MCF 10A (cell line): ENCODE data around the gene NCOR2. TPM values are rescaled to one million over a fixed set of nuclear protein-coding genes. Genes with fewer than 3 reads are reported as not detected.

Source experiments
- BruUV-seq: library from RNA; stranded (reverse); fragments of 400-500 nt; replicated peaks from 2 replicates; lab custom pipeline; 2021; lab: Mats Ljungman, UMichigan
- CTCF ChIA-PET: fragments of 300-600 bp; sonication (Branson Sonifier 250); formaldehyde crosslinking; extraction: SDS; loops from one replicate; lab custom pipeline; 2021; ENCODE audit warnings: antibody characterized with exemption, inconsistent platforms; lab: Yijun Ruan, JAX
- POLR2A ChIA-PET: fragments of 300-600, 350-650 bp; sonication (Branson Sonifier 250); formaldehyde crosslinking; extraction: SDS; loops from one replicate; lab custom pipeline; 2020; ENCODE audit warnings: antibody characterized with exemption, inconsistent platforms; lab: Yijun Ruan, JAX
- DNase-seq: peaks from one replicate; pipeline ENCODE4 v3.0.0-alpha.2; 2018; ENCODE audit not compliant: unreplicated experiment
- H3K27ac Mint-ChIP-seq: one replicate; pipeline ENCODE4 v1.8.0; 2022; ENCODE audit warnings: mild to moderate bottlenecking, low read depth, mixed read lengths; ENCODE audit not compliant: unreplicated experiment
- H3K27me3 Mint-ChIP-seq: one replicate; pipeline ENCODE4 v1.8.0; 2022; ENCODE audit warnings: mixed read lengths; ENCODE audit not compliant: insufficient read depth, unreplicated experiment
- H3K36me3 Mint-ChIP-seq: one replicate; pipeline ENCODE4 v1.8.0; 2022; ENCODE audit warnings: mild to moderate bottlenecking, moderate library complexity, mixed read lengths; ENCODE audit not compliant: insufficient read depth, unreplicated experiment
- H3K4me1 Mint-ChIP-seq: one replicate; pipeline ENCODE4 v1.8.0; 2022; ENCODE audit warnings: mixed read lengths; ENCODE audit not compliant: insufficient read depth, unreplicated experiment
- H3K4me3 Mint-ChIP-seq: one replicate; pipeline ENCODE4 v1.8.0; 2022; ENCODE audit warnings: mild to moderate bottlenecking, moderate library complexity, mixed read lengths; ENCODE audit not compliant: unreplicated experiment
- H3K9me3 Mint-ChIP-seq: one replicate; pipeline ENCODE4 v1.8.0; 2022; ENCODE audit warnings: mixed read lengths; ENCODE audit not compliant: unreplicated experiment
- intact Hi-C: fragments of 100-400 bp; cut with micrococcal nuclease; formaldehyde crosslinking; loops from 2 replicates; pipeline ENCODE4 v1.14.1; 2022
- total RNA-seq: library from RNA; stranded (reverse); gene quantifications from 2 replicates; pipeline ENCODE4 v1.2.3, GENCODE V29; 2022
- TF ChIP-seq, protein P1 (sequence below): fragments of 200-600 bp; IDR thresholded peaks from one replicate; pipeline ENCODE4 v1.8.0; 2022; ENCODE audit warnings: antibody characterized with exemption, mild to moderate bottlenecking; ENCODE audit not compliant: unreplicated experiment

The NCOR2 gene
- total RNA-seq, 1 experiment from 2014 or later = 145 TPM

- TF ChIP-seq, protein P1, sequence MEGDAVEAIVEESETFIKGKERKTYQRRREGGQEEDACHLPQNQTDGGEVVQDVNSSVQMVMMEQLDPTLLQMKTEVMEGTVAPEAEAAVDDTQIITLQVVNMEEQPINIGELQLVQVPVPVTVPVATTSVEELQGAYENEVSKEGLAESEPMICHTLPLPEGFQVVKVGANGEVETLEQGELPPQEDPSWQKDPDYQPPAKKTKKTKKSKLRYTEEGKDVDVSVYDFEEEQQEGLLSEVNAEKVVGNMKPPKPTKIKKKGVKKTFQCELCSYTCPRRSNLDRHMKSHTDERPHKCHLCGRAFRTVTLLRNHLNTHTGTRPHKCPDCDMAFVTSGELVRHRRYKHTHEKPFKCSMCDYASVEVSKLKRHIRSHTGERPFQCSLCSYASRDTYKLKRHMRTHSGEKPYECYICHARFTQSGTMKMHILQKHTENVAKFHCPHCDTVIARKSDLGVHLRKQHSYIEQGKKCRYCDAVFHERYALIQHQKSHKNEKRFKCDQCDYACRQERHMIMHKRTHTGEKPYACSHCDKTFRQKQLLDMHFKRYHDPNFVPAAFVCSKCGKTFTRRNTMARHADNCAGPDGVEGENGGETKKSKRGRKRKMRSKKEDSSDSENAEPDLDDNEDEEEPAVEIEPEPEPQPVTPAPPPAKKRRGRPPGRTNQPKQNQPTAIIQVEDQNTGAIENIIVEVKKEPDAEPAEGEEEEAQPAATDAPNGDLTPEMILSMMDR = no peak
- BruUV-seq = no TSS peak
- ChIA-PET CTCF (interaction anchor here (0.7 kb wide), 1 partner anchor 160 kb away, joined by 4 read pairs; no protein-coding TSS in a partner anchor), POLR2A (no interaction called here)
- Mint-ChIP-seq H3K27ac (no peak overlapping the region), H3K4me3 (no peak overlapping the region), H3K9me3 (no peaks in the 10 kb centered on the region), H3K27me3 (no peaks in the 10 kb centered on the region), H3K4me1 (peaks cover 5% of the 10 kb centered on the region), H3K36me3 (no peaks in the 10 kb centered on the region)
- intact Hi-C loops = no loop called here
- no peak for DNase-seq
These were observed 8.0 kb downstream of the NCOR2 start for GRCh38 chr12:124559182-124560017.

DNA sequence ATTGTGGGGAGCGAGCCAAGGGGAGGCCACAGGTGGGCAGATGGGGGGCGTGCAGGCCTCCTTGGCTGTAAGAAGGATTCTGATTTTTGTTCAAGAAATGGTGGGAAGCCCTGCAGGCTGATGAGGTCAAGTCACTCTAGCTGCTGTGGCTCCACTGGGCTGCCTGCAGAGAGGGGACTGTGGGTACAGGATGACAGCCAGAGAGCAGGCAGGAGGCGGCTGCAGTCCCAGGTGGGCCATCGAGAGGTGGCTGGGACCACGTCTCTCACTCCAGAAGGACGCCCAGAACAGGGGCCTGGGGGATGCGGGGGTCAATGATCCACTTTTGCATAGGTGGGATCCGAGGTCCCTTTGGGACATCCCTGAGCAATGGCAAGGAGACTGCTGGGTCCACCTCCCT lies 9.1 kb downstream of the NCOR2 start:
- H3K9me3 Mint-ChIP-seq = no peaks in the 10 kb centered on the region
- peaks cover 5% of the 10 kb centered on the region for H3K4me1 Mint-ChIP-seq
- BruUV-seq = no TSS peak
- DNase-seq = no peak
- H3K27ac Mint-ChIP-seq = no peak overlapping the region
- H3K27me3 Mint-ChIP-seq = no peaks in the 10 kb centered on the region
- CTCF ChIA-PET = no interaction called here
- TF ChIP-seq, protein P1 = no peak
- H3K36me3 Mint-ChIP-seq = peaks cover 3% of the 10 kb centered on the region
- H3K4me3 Mint-ChIP-seq = no peak overlapping the region
- intact Hi-C loops = no loop called here
- POLR2A ChIA-PET = no interaction called here

- Mint-ChIP-seq H3K4me1 (peaks cover 5% of the 10 kb centered on the region), H3K4me3 (no peak overlapping the region), H3K36me3 (peaks cover 7% of the 10 kb centered on the region), H3K9me3 (no peaks in the 10 kb centered on the region), H3K27me3 (no peaks in the 10 kb centered on the region), H3K27ac (no peak overlapping the region)
- BruUV-seq = no TSS peak
- ChIA-PET CTCF (no interaction called here), POLR2A (no interaction called here)
- TF ChIP-seq, protein P1 = no peak
- DNase-seq = no peak
- intact Hi-C loops = no loop called here
These were observed 9.7 kb downstream of the NCOR2 start for GRCh38 chr12:124557518-124558223.

GRCh38 chr12:124556896-124557501 lies 10.4 kb downstream of the NCOR2 start:
- POLR2A ChIA-PET = interaction anchor here (0.6 kb wide), 1 partner anchor 10 kb away, joined by 3 read pairs; no protein-coding TSS in a partner anchor

More at GRCh38 chr12:124556896-124557501, 10.4 kb downstream of the NCOR2 start:
- no peak for DNase-seq
- Mint-ChIP-seq H3K27me3 (no peaks in the 10 kb centered on the region), H3K9me3 (no peaks in the 10 kb centered on the region), H3K4me3 (no peak overlapping the region), H3K4me1 (peaks cover 5% of the 10 kb centered on the region), H3K27ac (no peak overlapping the region), H3K36me3 (peaks cover 7% of the 10 kb centered on the region)
- intact Hi-C loops = no loop called here
- TF ChIP-seq, protein P1 = no peak
- no TSS peak for BruUV-seq
- CTCF ChIA-PET = interaction anchor here (0.6 kb wide), 1 partner anchor 29 kb away, joined by 3 read pairs; no protein-coding TSS in a partner anchor
